Activated naive CD4-positive, alpha-beta T cell treated with anti-CD3 and anti-CD28 coated beads, Interleukin-2, amount 50 U/mL, for 16 hours (primary cell): ENCODE results near the gene ZC3H8.
"Not testable (repeated sequence)": the region's sequence is repeated elsewhere in the genome, so short reads cannot be mapped to it uniquely, and the experiment has no call there.

Experiments
- DNase-seq: peaks from one replicate; pipeline ENCODE4 v3.0.0-alpha.2; 2020

ZC3H8 gene

GRCh38 chr2:112254466-112255240 is at the start of gene ZC3H8:
Gene ZC3H8 (minus strand): TSS chr2:112255042. CDS start chr2:112254981, 61 bp downstream.
- DNase-seq = peak; percentile 97

DNA sequence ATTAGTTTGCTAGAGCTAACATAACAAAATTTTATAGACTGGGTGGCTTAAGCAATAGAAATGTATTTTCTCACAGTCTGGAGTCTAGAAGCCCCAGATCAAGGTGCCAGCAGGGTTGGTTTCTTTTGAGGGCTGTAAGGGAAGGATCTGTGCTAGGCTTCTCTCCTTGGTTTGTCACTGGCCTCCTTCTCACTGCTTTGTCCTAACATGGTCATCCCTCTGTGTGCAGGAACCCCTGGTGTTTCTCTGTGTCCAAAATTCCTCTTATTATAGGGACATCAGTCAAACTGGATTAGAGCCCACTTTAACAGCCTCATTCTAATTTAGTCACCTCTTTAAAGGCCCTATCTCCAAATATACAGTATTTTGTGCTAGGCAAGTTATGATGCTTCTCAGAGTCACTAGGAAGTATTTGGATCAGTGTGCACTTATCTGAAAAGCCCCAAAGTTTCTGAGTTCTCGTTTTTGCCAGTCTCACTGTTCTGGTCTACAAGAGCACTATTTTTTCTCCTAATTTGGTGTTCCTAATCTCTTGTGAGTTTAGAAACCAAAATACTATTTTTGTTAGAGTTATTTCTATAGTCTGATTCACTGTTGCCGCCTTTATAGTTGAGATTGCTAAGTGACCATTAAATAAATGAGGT is 49.6 kb upstream of the ZC3H8 start:
- DNase-seq = no peak

- no peak for DNase-seq
Observed at GRCh38 chr2:112301973-112302372, 47.1 kb upstream of the ZC3H8 start.

- DNase-seq = no peak
Observed at GRCh38 chr2:112301171-112301584, 46.3 kb upstream of the ZC3H8 start.

DNA sequence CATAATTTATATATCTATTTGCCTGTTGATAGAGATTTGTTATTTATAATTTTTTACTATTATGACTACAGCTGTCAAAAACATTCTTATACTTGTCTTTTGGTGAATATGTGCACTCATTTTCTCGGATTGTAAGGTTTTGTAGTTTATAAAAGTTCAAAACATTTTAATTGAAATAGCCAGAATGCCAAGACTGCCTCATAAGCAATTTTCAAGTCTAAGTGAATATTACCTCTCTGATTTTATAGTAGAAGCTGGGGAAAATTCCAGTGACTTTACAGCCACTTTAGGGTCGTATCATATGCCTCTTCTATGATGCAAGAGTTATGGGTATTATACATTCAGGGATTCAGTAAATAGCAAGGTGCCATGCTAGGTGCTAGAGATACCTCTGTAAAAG is 41.6 kb upstream of the ZC3H8 start:
- DNase-seq = no peak

- no peak for DNase-seq
Observed at GRCh38 chr2:112295407-112296078, 40.7 kb upstream of the ZC3H8 start.

DNA sequence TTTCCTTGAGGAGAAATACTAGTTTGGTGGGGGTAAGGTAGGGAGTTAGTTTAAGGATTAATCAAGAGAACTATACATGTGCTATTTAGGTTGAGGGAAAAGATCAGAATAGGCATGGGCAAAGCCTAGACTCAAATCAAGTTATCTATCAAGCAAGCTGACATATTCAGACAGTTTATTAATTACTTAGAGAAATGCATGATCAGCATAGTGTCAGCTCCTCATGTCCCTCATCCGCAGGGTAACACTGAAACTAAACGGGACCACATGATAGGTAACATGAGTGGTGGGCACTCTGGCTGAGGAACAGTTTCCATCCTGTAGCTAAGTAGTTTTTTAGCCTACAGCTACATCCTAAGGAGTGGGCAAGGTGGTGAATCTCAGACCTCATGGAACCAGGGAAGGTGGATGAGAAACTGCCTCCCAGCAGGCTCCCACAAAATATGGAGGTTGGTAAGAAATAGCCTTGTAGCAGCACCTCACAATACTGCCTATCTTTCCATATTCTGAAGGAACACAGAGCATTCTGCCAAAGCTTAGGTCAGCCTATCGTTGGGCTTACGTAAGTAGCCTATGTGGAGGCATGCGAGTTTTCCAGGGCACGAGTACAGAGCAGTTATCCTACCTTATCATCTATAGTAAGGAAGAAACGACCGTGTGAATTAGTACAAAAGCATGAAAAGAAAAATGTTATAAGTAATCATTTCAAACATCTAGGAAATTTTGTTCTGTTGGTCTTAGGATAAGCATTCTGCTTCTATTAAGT is 39.0 kb upstream of the ZC3H8 start:
- no peak for DNase-seq

GRCh38 chr2:112290648-112291047 is 35.8 kb upstream of the ZC3H8 start:
- DNase-seq = no peak

DNA sequence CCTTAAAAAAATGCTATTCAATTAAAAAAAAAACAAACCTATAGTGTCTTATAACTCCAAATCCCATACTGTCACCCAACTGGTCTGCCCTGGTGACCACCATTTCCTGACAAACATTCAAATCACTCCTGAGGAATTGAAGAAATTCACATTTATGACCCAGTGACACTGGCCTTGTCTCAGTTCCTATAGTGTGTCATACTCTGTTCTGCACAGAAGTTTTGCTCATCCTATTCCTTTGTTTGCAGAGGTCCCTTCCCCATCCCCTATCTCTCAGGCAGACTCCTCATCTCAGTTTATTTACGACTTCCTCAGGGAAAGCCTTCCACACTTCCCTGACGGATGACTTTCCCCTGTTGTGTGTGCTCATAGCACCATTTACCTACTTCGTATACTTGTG is 35.2 kb upstream of the ZC3H8 start:
- no peak for DNase-seq

- DNase-seq = not testable (repeated sequence)
Observed at GRCh38 chr2:112283535-112283934, 28.7 kb upstream of the ZC3H8 start.

- DNase-seq = not testable (repeated sequence)
Observed at GRCh38 chr2:112282066-112282465, 27.2 kb upstream of the ZC3H8 start.

GRCh38 chr2:112277596-112278220 is 22.9 kb upstream of the ZC3H8 start:
- DNase-seq = no peak

DNA sequence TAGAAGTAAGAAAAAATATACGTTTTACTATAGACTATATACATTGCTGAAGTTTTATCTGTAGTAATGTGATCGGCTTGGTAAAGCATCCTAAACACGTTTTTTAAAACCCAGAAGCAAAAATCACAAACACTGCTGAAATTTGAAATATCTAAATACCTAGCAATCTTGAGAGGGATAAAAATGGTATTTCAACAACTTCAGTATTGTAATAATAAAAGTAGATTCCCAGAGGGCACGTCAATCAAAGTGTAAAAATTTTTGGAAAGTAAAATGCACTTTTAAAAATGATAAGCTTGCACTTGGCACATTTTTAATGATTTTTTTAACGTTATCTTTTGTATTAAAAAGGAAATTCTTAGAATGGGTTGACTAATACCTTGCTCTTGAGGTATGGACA is 22.1 kb upstream of the ZC3H8 start:
- no peak for DNase-seq

GRCh38 chr2:112275887-112276773 is 21.3 kb upstream of the ZC3H8 start:
- peak; percentile 79 for DNase-seq

- DNase-seq = peak; percentile 99
Observed at GRCh38 chr2:112275311-112275886, 20.6 kb upstream of the ZC3H8 start, which contains the start of gene ZC3H6. Gene ZC3H6 (plus strand): TSS chr2:112275597. CDS start chr2:112275995, 398 bp downstream.

DNA sequence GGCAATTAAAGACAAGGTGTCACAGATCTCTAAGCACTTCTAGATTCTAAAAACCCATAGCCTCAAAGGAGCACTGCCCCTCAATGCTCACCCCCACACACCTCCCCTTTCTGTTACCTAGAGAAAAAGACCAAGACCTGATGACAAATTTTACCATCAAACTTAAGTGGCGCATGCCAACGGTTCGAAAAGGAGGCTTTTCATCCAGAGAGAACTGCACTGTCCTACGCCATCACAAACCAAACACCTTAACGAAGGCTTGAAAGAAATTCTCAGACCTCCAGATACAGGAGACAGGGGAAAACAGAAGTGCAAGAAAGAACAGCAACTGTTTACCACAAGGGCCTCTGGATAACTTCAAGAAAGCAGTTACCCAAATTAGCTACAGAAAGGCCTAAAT is 18.5 kb upstream of the ZC3H8 start:
- DNase-seq = no peak

- DNase-seq = no peak
Observed at GRCh38 chr2:112272669-112273068, 17.8 kb upstream of the ZC3H8 start.

- DNase-seq = no peak
Observed at GRCh38 chr2:112268547-112268946, 13.7 kb upstream of the ZC3H8 start.

DNA sequence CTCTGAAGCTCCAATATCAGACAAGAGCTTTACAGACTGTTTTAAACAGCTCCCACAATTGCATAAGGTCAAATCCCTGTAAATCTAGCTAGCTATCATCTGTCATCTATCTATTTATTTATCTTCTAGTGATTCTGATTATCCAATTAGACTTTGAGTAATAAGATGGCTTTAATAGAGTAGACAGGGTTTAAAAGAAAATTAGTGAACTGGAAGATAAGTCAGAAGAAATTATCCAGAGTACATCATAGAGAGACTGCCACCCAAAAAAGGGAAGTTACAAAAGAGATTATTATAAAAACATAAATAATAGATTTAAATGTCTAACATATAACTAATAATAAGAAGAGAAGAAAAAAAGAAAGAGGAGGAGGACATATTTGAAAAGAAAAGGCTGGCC is 8.0 kb upstream of the ZC3H8 start:
- no peak for DNase-seq

DNA sequence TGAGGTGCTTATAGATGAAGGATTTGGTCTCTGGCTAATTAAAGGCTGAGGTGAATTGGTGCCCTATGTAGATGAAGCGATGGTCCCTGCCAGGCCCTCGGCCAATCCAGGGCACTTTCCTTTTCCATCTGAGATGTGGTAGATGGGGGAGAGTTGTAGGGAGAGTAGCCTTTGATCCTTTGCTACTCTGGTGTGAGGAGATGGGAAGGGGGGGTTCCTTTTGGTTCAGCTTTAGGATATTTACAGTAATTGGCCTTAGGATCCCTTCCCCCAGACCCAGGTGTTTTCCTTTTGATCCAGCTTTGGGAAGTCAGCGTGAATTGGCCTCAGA is 5.4 kb upstream of the ZC3H8 start:
- no peak for DNase-seq
